ENCODE data around the gene SYT5.
"Not testable (repeated sequence)": the region's sequence is repeated elsewhere in the genome, so short reads cannot be mapped to it uniquely, and the experiment has no call there.

SYT5 gene

DNA sequence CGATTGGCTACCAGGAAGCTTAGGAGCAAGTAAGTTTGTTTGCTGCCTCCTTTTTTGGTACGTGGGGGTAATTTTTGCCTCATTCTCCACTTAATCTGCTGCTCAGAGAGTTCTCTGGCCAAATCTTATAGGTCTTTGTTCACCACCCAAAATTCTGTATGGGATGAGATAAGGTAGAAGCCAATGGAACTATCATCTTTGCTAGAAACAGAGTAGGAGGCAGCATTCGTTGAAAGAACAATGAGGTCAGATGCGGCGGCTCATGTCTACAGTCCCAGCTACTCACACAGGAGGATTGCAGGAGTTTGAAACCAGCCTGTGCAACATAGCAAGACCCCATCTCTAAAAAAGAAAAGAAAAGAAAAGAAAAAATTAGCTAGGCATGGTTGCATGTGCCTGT lies 8.6 kb downstream of the SYT5 start:
- no peak for DNase-seq (ENCODE audit: low spot score)

DNA sequence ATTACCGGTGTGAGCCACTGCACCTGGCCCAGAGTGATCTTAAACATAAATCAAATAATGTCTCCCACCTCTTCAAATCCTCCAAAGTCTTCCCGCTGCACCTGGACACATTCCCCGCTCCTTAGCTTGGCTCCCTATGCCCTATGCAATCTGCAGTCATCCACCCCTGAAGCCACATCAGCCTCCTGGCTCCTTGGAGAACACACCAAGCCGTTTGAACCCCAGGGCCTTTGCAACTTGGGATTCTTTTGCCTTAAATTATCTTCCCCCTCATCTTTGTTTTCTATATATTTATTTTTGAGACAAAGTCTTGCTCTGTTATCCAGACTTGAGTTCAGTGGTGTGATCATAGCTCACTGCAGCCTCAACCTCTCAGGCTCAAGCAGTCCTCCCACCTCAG lies 11.0 kb downstream of the SYT5 start:
- no peak for DNase-seq (ENCODE audit: low spot score)

DNA sequence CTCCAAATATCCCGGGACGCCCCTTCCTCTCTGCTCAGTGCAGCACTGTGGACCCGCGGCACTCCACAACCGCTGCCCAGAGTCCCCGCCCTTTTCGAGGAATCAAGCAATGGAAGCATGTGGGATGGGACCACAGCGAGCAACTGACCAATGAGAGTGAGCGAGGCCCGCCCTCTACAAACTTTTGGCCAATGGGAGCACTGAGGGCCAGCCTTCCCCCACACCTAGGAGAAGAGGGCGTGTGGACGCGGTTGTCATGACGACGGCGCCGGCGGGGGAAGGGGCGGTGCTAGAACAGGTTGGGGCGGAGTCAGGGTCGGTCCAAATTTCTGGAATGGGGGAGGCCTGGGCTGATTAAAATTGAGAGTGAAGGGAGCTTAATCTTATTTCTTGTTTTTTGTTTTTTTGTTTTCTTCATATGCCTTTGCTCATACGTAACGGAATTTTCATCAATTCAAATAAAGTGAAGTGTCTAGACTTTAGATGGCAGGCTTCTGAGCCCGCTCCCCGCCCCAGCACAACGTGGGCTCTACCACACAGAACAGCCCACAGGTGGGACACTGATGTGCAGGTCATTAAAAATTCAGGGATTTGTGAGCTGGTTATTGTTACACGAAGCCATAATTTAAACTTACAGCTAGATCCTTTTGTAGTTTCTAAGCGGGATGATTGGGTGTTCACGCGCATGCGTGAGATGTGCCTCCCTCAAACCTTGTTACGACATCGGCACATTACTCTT lies 13.4 kb downstream of the SYT5 start, which contains the start of gene DNAAF3:
DNAAF3 (minus strand) TSS at position 84 of the 739 bp plus-strand sequence. CDS start 200 bp downstream, outside the sequence.
- DNase-seq (ENCODE audit: low spot score) = peak; percentile 100

DNA sequence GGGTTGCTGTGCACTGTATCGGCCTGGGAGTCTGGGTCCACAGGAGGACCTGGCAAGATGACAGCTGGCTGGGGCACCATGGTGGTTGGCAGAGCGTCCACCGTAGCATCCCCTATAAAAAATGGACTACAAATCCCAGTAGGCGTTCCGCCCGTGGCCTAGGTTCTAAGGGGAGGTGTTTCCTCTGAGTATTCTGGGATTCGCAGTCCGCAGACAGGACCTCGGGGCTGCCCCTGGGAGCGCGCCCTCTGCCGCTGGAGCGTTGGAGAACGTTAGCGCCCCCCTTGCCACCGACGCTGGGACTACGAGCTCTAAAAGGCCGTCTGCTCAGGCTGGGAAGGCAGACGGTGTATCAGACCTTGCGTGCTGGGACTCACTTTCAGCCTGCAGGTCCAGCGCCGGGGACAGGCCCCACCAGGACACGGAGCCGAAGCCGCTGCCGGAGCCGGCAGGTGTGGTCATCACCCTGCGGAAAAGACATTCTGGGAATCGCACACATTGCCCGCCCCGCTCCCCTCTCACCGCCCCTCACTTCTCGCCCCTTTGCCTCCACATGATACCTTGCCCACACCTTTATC lies 14.0 kb downstream of the SYT5 start:
- DNase-seq (ENCODE audit: low spot score) = peak; percentile 95

DNA sequence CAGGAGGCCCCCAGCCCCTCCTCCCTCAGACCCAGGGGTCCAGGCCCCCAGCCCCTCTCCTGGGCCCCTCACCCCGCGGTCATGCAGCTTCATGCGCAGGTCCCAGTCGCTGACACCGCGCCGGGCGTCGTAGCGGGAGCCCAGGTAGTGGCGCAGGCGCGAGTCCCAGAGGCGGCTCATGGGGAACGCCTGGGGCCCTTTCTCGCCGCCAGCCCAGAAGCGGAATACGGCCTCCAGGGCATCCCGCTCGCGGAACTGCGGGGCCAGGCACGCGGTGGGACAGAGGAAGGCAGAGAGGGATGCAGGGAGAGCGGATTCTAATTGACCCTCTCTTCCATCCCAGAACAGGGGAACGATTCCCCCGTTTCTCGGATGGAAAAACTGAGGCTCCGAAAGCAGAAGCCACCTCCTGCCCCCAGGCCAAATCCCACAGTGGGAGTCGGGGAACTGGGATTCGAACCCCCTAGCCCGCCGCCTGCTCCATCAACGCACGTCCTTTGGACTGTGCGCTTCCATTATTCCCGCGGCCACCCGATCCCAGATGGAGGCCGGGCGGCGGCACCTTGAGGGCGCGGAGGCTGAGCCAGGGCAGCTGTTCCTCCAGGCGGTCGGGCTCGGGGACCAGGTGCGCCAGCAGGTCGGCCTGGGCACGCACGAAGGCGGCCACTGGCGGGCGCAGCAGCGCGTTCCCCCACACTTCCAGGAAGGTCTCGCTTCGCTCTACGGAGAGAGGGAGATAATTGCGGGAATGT lies 18.3 kb downstream of the SYT5 start:
- DNase-seq (ENCODE audit: low spot score) = no peak

DNA sequence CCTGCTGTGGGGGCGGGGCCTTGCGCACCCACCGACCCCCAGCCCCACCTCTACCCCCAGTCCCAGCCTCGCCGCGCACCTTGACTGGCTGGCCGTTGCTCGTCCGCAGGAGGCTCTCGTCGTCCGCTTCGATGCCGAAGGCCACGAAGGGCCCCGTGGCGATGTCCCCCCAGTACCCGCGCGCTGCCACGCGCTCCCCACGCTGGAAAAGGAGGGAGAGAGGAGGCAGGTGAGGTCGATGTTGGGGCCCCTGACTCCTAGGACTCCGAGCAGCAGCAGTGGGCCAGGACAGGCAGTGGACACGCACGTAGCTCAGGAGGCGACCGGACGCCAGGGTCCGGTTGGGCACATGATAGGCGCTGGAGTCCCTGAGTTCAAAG lies 19.1 kb downstream of the SYT5 start:
- DNase-seq (ENCODE audit: low spot score) = no peak

DNA sequence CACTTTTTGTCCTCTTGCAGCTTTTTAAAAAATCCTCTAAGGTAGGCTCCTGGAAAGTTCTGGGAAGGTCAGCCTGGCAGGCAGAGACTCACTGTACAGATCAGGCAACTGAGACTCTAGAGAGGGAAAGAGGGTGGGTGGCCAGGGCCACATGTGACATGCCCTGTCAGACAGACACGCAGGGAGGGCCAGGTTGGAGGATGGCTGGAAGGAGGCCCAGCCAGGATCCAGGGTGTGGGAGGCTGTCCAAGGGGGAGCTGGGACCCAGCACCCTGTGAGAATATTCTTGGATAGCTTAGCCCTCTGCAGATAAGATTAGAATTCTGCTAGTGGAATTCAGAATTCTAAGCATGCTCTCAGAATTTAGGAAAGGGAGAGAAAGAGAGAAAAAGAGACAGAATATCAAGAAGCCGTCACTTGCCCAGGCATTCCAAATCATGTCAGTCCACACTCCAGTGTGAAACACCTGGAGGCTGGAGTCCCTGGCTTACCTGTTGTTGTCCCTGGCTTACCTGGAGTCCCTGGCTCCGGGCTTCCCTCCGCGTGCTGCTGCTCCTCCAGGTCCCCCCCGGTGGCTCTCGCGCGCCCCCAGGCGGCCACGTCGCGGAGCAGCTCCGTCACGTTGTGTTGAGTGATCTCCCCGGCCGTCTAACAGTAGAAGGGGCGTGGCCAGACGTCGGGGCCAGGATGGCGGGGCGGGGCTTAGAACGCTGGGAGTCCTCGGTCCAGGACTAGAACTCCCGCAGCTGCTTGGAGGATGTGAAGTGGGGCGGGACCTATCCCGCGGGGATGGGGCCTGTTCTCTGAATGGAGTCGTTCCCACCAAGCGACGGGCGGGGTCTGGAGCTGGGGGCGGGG lies 19.7 kb downstream of the SYT5 start:
- DNase-seq (ENCODE audit: low spot score) = peak; percentile 99

DNA sequence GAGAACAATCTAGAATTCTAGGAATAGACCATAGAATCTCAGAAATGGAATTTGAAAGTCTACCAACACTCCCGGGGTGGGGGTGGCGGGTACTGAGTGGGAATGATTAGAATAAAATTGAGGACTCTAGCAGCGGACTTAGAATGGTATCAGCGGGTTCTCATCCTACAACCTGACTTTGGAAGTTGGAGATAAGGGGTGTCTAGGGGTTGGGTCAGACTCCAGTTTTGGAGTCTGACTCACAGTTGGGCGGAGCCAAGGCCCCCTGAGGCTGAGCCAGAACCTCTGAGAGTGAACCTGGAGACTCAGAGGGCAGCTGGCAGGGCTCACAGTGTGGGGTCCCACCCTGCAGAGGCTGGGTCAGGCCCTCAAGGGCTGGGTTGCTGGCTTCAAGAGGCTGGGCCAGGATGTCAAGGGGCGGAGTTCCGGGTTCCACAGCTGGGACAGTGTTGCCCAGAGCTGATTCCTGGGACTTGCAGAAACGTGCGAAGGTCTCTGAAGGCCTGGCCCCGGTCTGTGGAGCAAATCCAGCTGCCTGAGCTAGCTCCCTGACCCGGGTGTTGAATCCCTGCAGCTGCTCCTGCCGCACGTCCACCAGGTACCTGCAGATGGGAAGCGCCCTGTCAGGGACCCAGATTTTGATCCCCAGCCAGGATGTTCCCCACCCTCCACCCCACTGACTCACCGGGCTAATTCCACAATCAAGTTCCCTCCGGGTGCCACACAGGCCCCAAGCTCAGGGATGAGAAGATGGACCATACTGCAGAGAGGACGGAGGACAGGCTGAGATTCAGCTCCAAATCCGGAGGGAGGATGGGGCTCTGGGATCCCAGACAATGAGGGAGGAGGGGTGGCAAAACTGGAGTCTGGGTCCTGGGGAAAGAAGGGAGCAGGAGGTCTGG lies 21.0 kb downstream of the SYT5 start:
- DNase-seq (ENCODE audit: low spot score) = no peak

DNA sequence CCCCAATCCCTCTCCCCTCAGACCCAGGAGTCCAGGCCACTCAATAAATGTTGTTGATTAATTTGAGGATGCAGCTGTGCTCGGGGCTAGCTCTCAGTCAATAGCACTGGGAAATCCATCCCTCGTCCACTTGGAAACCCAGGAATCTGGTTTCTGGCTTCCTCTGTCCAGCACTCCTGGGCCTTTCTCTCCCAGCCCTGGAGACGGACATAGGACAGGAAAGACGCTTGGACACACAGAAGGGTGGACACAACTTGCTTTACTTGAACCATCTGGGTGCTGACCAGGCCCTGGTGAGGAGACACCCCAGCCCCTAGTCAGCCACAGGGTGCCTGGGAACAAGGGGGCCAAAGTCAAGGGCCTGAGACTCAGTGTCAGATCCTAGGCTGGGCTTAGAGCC lies 21.7 kb downstream of the SYT5 start:
- no peak for DNase-seq (ENCODE audit: low spot score)

DNA sequence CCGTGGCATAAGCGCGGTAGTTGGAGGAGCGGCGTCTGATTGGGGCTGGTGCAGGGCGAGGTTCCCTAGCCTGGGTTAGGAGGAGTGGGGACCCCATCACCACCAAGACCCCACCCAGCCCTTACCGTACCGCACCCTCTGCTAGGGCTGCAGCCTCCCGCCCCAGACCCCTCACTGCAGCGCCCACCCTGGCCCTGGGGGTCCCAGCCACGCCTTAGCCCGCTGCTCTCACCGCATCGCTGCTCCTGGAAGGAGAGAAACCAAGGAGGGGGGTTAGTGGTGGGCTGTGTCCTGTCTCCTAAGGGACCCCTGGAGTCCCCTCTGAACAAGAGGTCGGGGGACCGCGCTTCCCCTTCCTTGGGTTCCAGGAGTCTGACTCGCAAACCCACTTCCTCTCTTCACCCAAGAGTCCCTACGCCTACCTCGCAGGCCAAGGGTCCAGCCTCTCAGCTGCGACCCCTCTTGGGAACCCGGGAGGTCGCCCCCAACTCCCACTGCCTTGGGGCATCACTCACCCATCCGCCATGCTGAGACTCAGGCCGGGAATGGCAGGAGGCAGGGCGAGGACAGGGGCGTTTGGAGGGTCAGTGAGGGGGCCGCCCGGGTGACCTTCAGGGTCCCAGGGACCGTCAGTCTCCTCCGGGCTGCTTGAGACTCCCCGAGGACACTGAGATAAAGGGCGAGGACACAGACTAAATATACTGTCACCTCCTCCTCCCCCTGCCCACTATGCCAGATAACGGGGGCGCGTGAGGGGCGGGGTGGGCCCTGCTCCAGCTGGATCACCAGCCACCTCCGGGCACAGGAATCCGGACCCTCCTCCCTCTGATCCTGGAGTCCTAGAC lies 22.8 kb downstream of the SYT5 start, which contains the start of gene TNNI3:
TNNI3 (minus strand) TSS at position 669 of the 845 bp plus-strand sequence; CDS start at position 526, 143 bp downstream.
- DNase-seq (ENCODE audit: low spot score) = no peak

DNA sequence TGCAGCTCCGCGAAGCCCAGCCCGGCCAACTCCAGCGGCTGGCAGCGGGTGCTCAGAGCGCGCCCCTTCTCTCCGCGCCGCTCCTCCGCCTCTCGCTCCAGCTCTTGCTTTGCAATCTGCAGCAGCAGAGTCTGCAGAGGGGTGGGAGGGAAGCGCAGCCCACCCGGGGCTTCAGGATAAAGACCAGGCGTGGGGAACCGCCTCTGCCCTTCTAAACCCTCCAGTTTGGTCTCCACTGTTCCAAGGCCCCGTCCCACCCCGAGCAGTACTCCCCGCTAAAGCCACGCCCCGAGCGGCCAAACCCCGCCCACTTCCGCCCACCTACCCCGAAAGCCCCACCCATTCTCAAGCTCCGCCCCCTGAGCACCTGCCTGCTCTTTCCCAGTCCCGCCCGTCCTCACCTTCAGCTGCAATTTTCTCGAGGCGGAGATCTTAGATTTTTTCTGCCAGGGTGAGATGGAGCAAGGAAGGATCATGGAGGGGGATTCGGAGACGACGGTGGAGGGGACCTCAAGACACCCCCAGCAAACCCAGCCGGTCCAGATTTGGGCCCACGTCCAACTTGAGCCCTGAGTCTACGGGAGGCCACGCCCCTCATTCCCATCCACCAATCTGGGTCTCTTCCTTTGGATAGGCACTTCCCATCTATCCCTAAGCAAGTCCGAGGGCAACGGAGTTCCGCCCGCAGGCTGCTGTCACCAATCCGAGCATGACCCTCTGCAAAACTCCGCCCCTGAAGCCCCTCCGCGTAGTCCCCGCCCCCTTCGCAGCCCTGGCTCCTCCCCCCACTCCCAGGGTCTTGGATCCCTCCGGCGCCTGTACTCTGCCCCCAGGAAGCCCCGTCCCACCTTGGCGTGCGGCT lies 23.7 kb downstream of the SYT5 start:
- no peak for DNase-seq (ENCODE audit: low spot score)

DNA sequence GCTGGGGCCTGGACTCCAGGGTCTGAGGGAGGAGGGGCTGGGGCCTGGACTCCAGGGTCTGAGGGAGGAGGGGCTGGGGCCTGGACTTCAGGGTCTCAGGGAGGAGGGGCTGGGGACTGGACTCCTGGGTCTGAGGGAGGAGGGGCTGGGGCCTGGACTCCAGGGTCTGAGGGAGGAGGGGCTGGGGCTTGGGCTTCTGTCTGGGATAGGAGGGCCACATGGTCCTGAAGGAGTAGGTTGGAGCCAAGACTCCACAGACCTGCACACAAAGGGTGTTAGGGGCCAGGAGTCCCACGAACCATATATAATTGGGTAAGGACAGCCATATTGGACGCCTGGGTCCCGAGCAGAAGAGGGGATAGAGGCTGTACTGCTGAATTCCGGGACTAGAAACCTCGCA lies 24.3 kb downstream of the SYT5 start:
- not testable (repeated sequence) for DNase-seq (ENCODE audit: low spot score)

DNA sequence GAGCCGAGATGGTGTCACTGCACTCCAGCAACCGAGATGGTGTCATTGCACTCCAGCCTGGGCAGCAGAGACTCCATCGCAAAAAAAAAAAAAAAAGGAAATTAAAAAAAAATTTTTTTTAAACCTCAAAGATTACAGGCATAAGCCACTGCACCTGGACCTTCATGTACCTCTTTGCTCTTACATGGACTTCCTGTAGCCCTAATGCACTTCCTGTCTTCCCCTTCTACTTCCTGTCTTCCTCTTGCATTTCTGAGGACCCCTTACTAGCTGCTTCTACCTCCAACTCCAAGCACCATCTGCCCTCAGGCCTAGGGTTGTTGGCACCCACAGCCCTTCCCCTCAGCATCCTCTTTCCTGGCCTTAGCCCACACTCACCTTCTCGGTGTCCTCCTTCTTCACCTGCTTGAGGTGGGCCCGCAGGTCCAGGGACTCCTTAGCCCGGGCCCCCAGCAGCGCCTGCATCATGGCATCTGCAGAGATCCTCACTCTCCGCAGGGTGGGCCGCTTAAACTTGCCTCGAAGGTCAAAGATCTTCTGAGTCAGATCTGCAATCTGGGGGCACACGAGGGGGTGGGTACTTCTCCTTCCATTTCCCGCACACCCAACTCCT lies 26.3 kb downstream of the SYT5 start:
- DNase-seq (ENCODE audit: low spot score) = no peak

DNA sequence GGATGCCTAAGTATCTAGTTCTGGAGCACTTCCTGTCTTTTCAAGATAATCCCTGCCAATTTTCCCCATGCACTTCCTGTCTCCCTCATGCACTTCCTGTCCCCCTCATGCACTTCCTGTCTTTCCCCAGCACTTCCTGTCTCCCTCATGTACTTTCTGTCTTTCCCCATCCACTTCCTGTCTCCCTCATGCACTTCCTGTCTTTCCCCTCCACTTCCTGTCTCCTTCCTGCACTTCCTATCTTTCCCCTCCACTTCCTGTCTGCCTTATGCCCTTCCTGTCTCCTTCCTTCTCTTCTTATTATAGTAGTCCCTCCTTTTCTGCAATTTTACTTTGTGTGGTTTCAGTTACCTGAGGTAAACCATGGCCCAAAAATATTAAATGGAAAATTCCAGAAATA lies 28.1 kb downstream of the SYT5 start:
- DNase-seq (ENCODE audit: low spot score) = no peak

DNA sequence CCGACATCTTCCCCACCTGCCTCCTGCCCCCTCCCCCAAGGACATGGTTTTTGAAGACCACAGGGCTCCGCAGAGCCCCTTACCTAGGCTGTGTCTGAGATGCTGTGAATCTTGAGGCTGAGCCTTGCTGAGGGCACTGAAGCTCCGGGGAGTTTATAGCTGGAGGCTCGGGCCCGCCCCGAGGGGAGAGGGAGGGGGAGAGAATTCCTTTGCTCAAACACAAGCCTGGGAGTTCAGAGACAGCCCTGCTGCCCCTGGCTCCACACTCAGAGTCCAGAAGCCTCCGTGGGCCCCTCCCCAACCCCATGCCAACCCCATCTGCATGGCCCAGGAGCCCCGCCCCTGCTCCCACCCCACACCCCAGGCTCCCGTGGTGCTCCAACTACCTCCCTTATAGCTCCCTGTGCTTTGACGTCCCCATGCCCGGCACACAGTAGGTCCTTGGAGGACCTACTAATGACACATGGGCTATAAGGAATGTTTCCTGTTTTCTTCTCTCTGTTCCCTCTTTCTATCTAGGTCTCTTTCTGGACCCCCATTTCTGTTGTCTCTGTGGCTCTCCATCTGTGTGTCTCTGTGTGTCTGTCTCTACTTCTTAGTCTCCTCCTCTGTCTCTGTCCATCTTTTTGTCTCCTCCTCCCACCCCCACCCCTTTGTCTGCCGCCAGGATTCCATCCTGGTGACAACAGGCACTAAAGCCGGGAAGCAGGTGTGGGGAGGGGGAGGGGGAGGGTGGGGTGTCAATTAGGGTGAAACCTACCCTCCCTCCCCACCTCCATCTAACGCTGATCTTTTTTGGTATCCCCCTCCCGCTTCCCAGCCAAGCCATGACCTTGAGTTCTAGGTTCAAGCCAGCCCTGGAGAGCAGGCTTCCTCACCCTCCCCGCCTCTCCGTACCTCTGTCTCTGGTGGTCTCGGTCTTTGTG lies 30.7 kb downstream of the SYT5 start, which contains the start of gene TNNT1:
TNNT1 (minus strand) TSS at position 129 of the 926 bp plus-strand sequence. CDS start 2,049 bp downstream, outside the sequence.
- DNase-seq (ENCODE audit: low spot score) = no peak

DNA sequence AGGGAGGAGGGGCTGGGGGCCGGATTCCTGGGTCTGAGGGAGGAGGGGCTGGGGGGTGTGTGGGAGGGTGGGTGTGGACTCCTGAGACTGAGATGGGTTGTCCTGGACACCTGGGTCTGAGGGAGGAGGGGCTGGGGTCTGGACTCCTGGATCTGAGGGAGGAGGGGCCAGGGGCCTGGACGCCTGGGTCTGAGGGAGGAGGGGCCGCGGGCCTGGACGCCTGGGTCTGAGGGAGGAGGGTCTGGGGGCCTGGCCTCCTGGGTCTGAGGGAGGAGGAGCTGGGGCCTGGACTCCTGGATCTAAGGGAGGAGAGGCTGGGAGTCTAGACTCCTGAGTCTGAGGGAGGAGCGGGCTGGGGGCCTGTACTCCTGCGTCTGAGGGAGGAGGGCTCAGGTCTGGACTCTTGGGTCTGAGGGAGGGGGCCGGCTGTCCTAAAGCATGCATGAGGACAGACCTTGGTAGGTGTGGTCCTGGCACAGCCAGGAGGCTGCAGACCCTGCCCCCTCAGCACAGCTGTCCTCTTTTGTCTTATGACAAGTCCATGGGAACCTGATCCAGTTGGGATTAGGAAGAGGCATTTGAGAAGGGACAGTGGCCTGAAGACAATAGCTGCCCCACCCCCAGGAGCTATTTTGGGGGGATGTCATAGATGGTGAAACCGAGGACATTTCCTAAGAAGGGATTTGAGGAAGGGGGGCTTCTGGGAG lies 32.4 kb downstream of the SYT5 start:
- no peak for DNase-seq (ENCODE audit: low spot score)

Measured in HuH-7.5 (cell line).